HepG2 (cell line): ENCODE data around the gene DCPS. TPM values are rescaled to one million over a fixed set of nuclear protein-coding genes. Genes with fewer than 3 reads are reported as not detected.
A peak's percentile ranks its signal among the peaks of the same experiment; 100 is the strongest.

Source experiments
- ATAC-seq: fragments of 200-7000 bp; cut with Tn5 transposase; 3 replicates; pipeline ENCODE4 v1.9.1; 2020; ENCODE audit warnings: mild to moderate bottlenecking, moderate library complexity
- BruUV-seq: library from RNA; stranded (reverse); fragments of 400-500 nt; replicated peaks from 2 replicates; lab custom pipeline; 2021; lab: Mats Ljungman, UMichigan
- CTCF ChIA-PET: fragments of 300-600 bp; formaldehyde crosslinking; extraction: SDS; loops from one replicate; lab custom pipeline; 2021; ENCODE audit warnings: low total read pairs, inconsistent platforms, low intra/inter-chr PET ratio; lab: Yijun Ruan, JAX
- POLR2A ChIA-PET: fragments of 350-600 bp; sonication (Branson Sonifier 250); formaldehyde crosslinking; loops from one replicate; lab custom pipeline; 2020; ENCODE audit warnings: antibody characterized with exemption, inconsistent platforms; lab: Yijun Ruan, JAX
- DNase-seq: peaks from one replicate; pipeline ENCODE4 v3.0.0-alpha.2; 2015; ENCODE audit warnings: low spot score
- FAIRE-seq: peaks from 3 replicates; lab custom pipeline; 2011; peaks lifted over from hg19 to GRCh38; lab: Jason Lieb, UNC
- H2AFZ ChIP-seq: one replicate; pipeline ENCODE4 v1.6.1; 2011; ENCODE audit warnings: low read length, inconsistent platforms
- H3K27ac ChIP-seq: fragments of 300-600 bp; 3 replicates; pipeline ENCODE4 v1.8.0; 2011; ENCODE audit warnings: mixed run types, mild to moderate bottlenecking, mixed read lengths, low read length, inconsistent platforms; ENCODE audit not compliant: insufficient read depth; ENCODE audit errors: extremely low read length
- H3K27me3 ChIP-seq, 2 experiments: fragments of 200-600 bp in 1 of 2; 2 replicates in 1 of 2; 3 replicates in 1 of 2; pipeline versions ENCODE4 v1.6.0 to v1.8.0; 2011; ENCODE audit warnings: low read length in 2 of 2, mild to moderate bottlenecking in 2 of 2, moderate library complexity in 2 of 2, inconsistent platforms in 1 of 2; ENCODE audit not compliant: insufficient read depth in 2 of 2, control insufficient read depth in 1 of 2
- H3K36me3 ChIP-seq, 2 experiments: fragments of 200-600 bp in 1 of 2; replicated peaks in 1 of 2; 2 replicates in 1 of 2; 3 replicates in 1 of 2; pipeline versions ENCODE4 v1.5.1 to v1.8.0; 2011; ENCODE audit warnings: low read length in 2 of 2, inconsistent platforms in 1 of 2; ENCODE audit not compliant: insufficient read depth in 2 of 2, control insufficient read depth in 1 of 2
- H3K4me1 ChIP-seq: 2 replicates; pipeline ENCODE4 v1.5.1; 2012; ENCODE audit warnings: low read length, inconsistent platforms; ENCODE audit not compliant: insufficient read depth
- H3K4me2 ChIP-seq: 2 replicates; pipeline ENCODE4 v1.6.0; 2011; ENCODE audit warnings: low read depth, low read length, inconsistent platforms
- H3K4me3 ChIP-seq, 3 experiments: fragments of 200-600 bp in 1 of 3; sonication (generic), shearing (Covaris generic) in 1 of 3; replicated peaks in 1 of 3; 2 replicates each; pipeline ENCODE4 v1.5.1; 2011 to 2016; ENCODE audit warnings: low read length in 3 of 3, inconsistent platforms in 2 of 3, low read depth in 2 of 3, mild to moderate bottlenecking in 2 of 3, control low read depth in 1 of 3, mixed read lengths in 1 of 3; ENCODE audit not compliant: insufficient read depth in 1 of 3
- H3K79me2 ChIP-seq: one replicate; pipeline ENCODE4 v1.6.1; 2011; ENCODE audit warnings: low read length, inconsistent platforms; ENCODE audit not compliant: insufficient read depth
- H3K9ac ChIP-seq: 2 replicates; pipeline ENCODE4 v1.6.0; 2011; ENCODE audit warnings: mild to moderate bottlenecking, low read depth, low read length, inconsistent platforms; ENCODE audit not compliant: insufficient read depth
- H3K9me3 ChIP-seq: 2 replicates; pipeline ENCODE4 v1.5.1; 2012; ENCODE audit warnings: mild to moderate bottlenecking, low read length
- H4K20me1 ChIP-seq: 2 replicates; pipeline ENCODE4 v1.6.0; 2011; ENCODE audit warnings: inconsistent platforms, mild to moderate bottlenecking, low read length, moderate library complexity; ENCODE audit not compliant: insufficient read depth
- CEBPB ChIP-seq: IDR thresholded peaks from 2 replicates; pipeline ENCODE4 v1.6.1; 2011; ENCODE audit warnings: low read depth, low read length, improper control_type of control experiment, borderline replicate concordance
- KAT8 ChIP-seq: IDR thresholded peaks from 2 replicates; pipeline ENCODE4 v1.6.1; 2016; ENCODE audit warnings: missing genetic modification reagents, missing compliant biosample characterization
- KLF11 ChIP-seq: IDR thresholded peaks from 2 replicates; pipeline ENCODE4 v1.6.1; 2016; ENCODE audit warnings: missing compliant biosample characterization
- KLF13 ChIP-seq: sonication (generic); formaldehyde crosslinking; IDR thresholded peaks from 2 replicates; pipeline ENCODE4 v1.4.0; 2020; ENCODE audit warnings: mild to moderate bottlenecking, missing genetic modification reagents
- KMT2B ChIP-seq: IDR thresholded peaks from 2 replicates; pipeline ENCODE4 v1.6.1; 2016; ENCODE audit warnings: missing genetic modification reagents, missing compliant biosample characterization
- MTF2 ChIP-seq: sonication (generic); formaldehyde crosslinking; IDR thresholded peaks from 2 replicates; pipeline ENCODE4 v1.5.0; 2020; ENCODE audit warnings: missing genetic modification reagents, borderline replicate concordance
- NR2C2 ChIP-seq: sonication (generic); formaldehyde crosslinking; IDR thresholded peaks from 2 replicates; pipeline ENCODE4 v1.4.0; 2020; ENCODE audit warnings: missing genetic modification reagents, mild to moderate bottlenecking, moderate library complexity, borderline replicate concordance
- POGK ChIP-seq: sonication (generic); formaldehyde crosslinking; conservative IDR thresholded peaks from 2 replicates; pipeline ENCODE4 v1.8.0; 2022; ENCODE audit warnings: mild to moderate bottlenecking, moderate library complexity, missing genetic modification reagents
- REXO4 ChIP-seq: sonication (generic); formaldehyde crosslinking; IDR thresholded peaks from 2 replicates; pipeline ENCODE4 v1.8.0; 2022; ENCODE audit warnings: missing genetic modification reagents, mild to moderate bottlenecking, borderline replicate concordance
- XBP1 ChIP-seq: sonication (generic); formaldehyde crosslinking; IDR thresholded peaks from 2 replicates; pipeline ENCODE4 v1.5.0; 2020; ENCODE audit warnings: missing genetic modification reagents
- ZFY ChIP-seq: sonication (generic); formaldehyde crosslinking; IDR thresholded peaks from 2 replicates; pipeline ENCODE4 v1.4.0; 2020; ENCODE audit warnings: missing genetic modification reagents
- ZNF230 ChIP-seq: sonication (generic); formaldehyde crosslinking; IDR thresholded peaks from 2 replicates; pipeline ENCODE4 v1.4.0; 2020; ENCODE audit warnings: mild to moderate bottlenecking, missing genetic modification reagents
- ZNF546 ChIP-seq: sonication (generic); formaldehyde crosslinking; conservative IDR thresholded peaks from 2 replicates; pipeline ENCODE4 v1.8.1; 2023; ENCODE audit warnings: mild to moderate bottlenecking, missing genetic modification reagents
- ZNF672 ChIP-seq: sonication (generic); formaldehyde crosslinking; IDR thresholded peaks from 2 replicates; pipeline ENCODE4 v1.8.1; 2022; ENCODE audit warnings: missing genetic modification reagents
- ZNF775 ChIP-seq: sonication (generic); formaldehyde crosslinking; IDR thresholded peaks from 2 replicates; pipeline ENCODE4 v1.4.0; 2020; ENCODE audit warnings: missing genetic modification reagents, mild to moderate bottlenecking, moderate library complexity, borderline replicate concordance
- ZNF800 ChIP-seq: sonication (generic); formaldehyde crosslinking; IDR thresholded peaks from 2 replicates; pipeline ENCODE4 v1.4.0; 2020; ENCODE audit warnings: missing genetic modification reagents
- WGBS: methylation state at CpG from one replicate; pipeline ENCODE4 v1.1.6; 2017; ENCODE audit warnings: low lambda C conversion rate; 5-methylcytosine and 5-hydroxymethylcytosine counted together
- in situ Hi-C: cut with HindIII; loops from 2 replicates; pipeline ENCODE4 v1.10.0; 2017; ENCODE audit warnings: low pct_unique_long_range_greater_than_20kb; ENCODE audit not compliant: extremely low pct_ligation_motif_present
- intact Hi-C: fragments of 100-400 bp; cut with micrococcal nuclease; formaldehyde crosslinking; loops from one replicate; pipeline ENCODE4 v1.10.0; 2022; ENCODE audit not compliant: unreplicated experiment
- polyA plus RNA-seq, 8 experiments: library from polyadenylated mRNA; depleted of rRNA in 3 of 8; stranded (reverse) in 7 of 8; unstranded in 1 of 8; fragments of >200 nt; fragmentation: Illumina TruSeq in 4 of 8; extraction: Trizol in 4 of 8; gene quantifications; 2 replicates each; pipeline versions ENCODE4 v1.2.1 to v1.2.3, GENCODE V29; 2011 to 2016; ENCODE audit warnings: low read depth in 4 of 8, missing spikeins in 1 of 8, mixed read lengths in 1 of 8; ENCODE audit not compliant: insufficient read depth in 1 of 8
- total RNA-seq, 5 experiments: library from RNA; depleted of rRNA; stranded (reverse); fragments of >200 nt; fragmentation: Illumina TruSeq; extraction: Trizol; gene quantifications; 2 replicates each; pipeline ENCODE4 v1.2.3, GENCODE V29; 2016; ENCODE audit warnings: low read depth in 1 of 5

DCPS gene
- total and polyA plus RNA-seq, 2 of the 13 experiments (the other 11 are each of a cell fraction or from before 2014, with no cell fraction given) = 21.9 to 22.5 TPM

DNA sequence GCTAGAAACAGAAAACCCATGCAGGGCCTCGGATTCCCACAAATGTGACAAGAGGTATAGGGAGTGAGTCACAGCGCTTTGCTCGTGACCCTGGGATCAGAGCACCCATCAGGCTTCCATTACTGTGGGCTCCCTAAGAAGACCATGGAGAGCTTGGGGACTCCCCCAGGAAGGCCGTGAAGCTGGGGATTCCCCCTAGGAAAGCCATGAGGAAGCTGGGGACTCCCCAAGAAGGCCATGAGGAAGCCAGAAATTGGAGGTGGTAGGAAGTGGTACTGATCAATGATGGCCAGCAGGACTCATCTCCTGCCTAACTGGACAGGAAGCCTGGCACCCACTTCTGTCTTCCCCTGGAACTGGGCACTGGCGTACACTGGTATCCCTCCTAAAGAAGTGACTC, 10.1 kb upstream of the DCPS start:
- H3K27ac ChIP-seq = no peak overlapping the region
- in situ Hi-C loops = no loop called here
- H3K79me2 ChIP-seq = no peaks in the 10 kb centered on the region
- intact Hi-C loops = no loop called here
- no peaks in the 10 kb centered on the region for H3K27me3 ChIP-seq
- no peak for TF ChIP-seq ZNF230
- H4K20me1 ChIP-seq = no peaks in the 10 kb centered on the region
- DNase-seq (no peak), FAIRE-seq (no peak), ATAC-seq (peak; percentile 35; the same call in 2 of the 3 replicates)
- peaks cover 17 to 25% of the 10 kb centered on the region in 2 experiments; a peak in 4 of 5 replicates for H3K36me3 ChIP-seq
- ChIA-PET CTCF (no interaction called here), POLR2A (interaction anchor here (1.4 kb wide), 1 partner anchor 10 kb away, joined by 7 read pairs; the partner anchor contains the start of gene DCPS)
- BruUV-seq = no TSS peak
- H3K4me2 ChIP-seq = no peak overlapping the region
- no peaks in the 10 kb centered on the region for H3K9me3 ChIP-seq
- H3K4me3 ChIP-seq = no peak overlapping the region
- no peak overlapping the region for H3K9ac ChIP-seq
- H3K4me1 ChIP-seq = no peaks in the 10 kb centered on the region
- WGBS = 93% methylated on average over 3 of the region's 5 CpGs
- H2AFZ ChIP-seq = no peak overlapping the region

DNA sequence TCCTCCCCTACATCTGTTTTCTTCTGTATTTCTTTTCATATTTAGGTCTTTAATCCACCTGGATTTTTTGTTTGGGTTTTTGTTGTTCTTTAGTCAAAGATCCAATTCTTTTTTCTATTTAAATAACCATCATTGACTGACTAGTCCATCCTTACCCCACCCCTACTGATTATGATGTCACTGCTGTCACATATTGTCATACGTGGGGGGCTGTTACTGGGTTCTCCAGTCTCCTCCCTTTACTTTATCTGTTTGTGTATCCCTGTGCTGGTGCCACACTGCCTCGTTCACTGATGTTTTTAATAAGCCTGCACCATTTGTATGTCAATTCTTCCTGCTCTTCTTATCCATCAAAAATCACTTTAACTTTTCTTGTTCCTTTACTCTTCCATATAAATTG, 6.9 kb upstream of the DCPS start:
- FAIRE-seq (no peak), DNase-seq (no peak), ATAC-seq (no peak)
- Histone ChIP-seq H3K4me2 (no peak overlapping the region), H3K4me1 (no peaks in the 10 kb centered on the region), H3K79me2 (no peaks in the 10 kb centered on the region), H3K9ac (no peak overlapping the region), H3K9me3 (no peaks in the 10 kb centered on the region), H2AFZ (no peak overlapping the region), H3K27ac (no peak overlapping the region), H3K4me3 (no peak overlapping the region), H4K20me1 (no peaks in the 10 kb centered on the region), H3K36me3 (peaks cover 10 to 14% of the 10 kb centered on the region in 2 experiments; a peak in 3 of 5 replicates), H3K27me3 (no peaks in the 10 kb centered on the region)
- CTCF ChIA-PET = no interaction called here
- POLR2A ChIA-PET = no interaction called here
- BruUV-seq = no TSS peak
- intact Hi-C loops (no loop called here), in situ Hi-C loops (no loop called here)
- WGBS = 97% methylated on average over 2 of the region's 2 CpGs
- TF ChIP-seq ZNF672 (CRISPR knock-in tag) (no peak), KLF13 (CRISPR knock-in tag) (no peak), ZNF775 (CRISPR knock-in tag) (no peak), KMT2B (CRISPR knock-in tag) (no peak), ZFY (no peak), ZNF800 (CRISPR knock-in tag) (no peak), ZNF546 (CRISPR knock-in tag) (no peak), MTF2 (CRISPR knock-in tag) (no peak), POGK (CRISPR knock-in tag) (no peak), CEBPB (no peak), NR2C2 (CRISPR knock-in tag) (no peak), KAT8 (no peak), KLF11 (no peak), XBP1 (no peak), REXO4 (CRISPR knock-in tag) (no peak)
